H7 (cell line): ENCODE data around the gene ZNRF1. TPM values are rescaled to one million over a fixed set of nuclear protein-coding genes. Genes with fewer than 3 reads are reported as not detected.
A peak's percentile ranks its signal among the peaks of the same experiment; 100 is the strongest.

Experiments used
- DNase-seq: peaks from one replicate; pipeline ENCODE4 v3.0.0; 2012
- H3K27me3 ChIP-seq: 2 replicates; pipeline ENCODE4 v1.6.0; 2011; ENCODE audit warnings: mild to moderate bottlenecking, low read length; ENCODE audit not compliant: control insufficient read depth, insufficient read depth
- H3K36me3 ChIP-seq: replicated peaks from 2 replicates; pipeline ENCODE4 v1.5.1; 2011; ENCODE audit warnings: low read length; ENCODE audit not compliant: control insufficient read depth, insufficient read depth
- H3K4me3 ChIP-seq: 2 replicates; pipeline ENCODE4 v1.5.1; 2011; ENCODE audit warnings: low read depth, mild to moderate bottlenecking, control low read depth, low read length, moderate library complexity; ENCODE audit not compliant: insufficient read depth
- total RNA-seq: library from RNA; depleted of rRNA; stranded (reverse); fragments of >200 nt; shearing (Covaris generic); gene quantifications from 2 replicates; pipeline ENCODE4 v1.2.3, GENCODE V29; 2014

ZNRF1 gene
- total RNA-seq, 1 experiment from 2014 or later = 37.3 TPM

- H3K4me3 ChIP-seq = no peak overlapping the region
- no peak for DNase-seq
- H3K36me3 ChIP-seq = no peaks in the 10 kb centered on the region
- H3K27me3 ChIP-seq = no peaks in the 10 kb centered on the region
These were observed 49.7 kb downstream of the ZNRF1 start for GRCh38 chr16:75048530-75048929.

GRCh38 chr16:75052481-75053202, 53.8 kb downstream of the ZNRF1 start:
- no peaks in the 10 kb centered on the region for H3K27me3 ChIP-seq
- DNase-seq = peak; percentile 52

GRCh38 chr16:75053791-75054555, 55.1 kb downstream of the ZNRF1 start:
- H3K36me3 ChIP-seq = no peaks in the 10 kb centered on the region
- no peaks in the 10 kb centered on the region for H3K27me3 ChIP-seq
- no peak for DNase-seq
- H3K4me3 ChIP-seq = no peak overlapping the region

More at GRCh38 chr16:75052481-75053202, 53.8 kb downstream of the ZNRF1 start:
- H3K36me3 ChIP-seq = no peaks in the 10 kb centered on the region
- H3K4me3 ChIP-seq = no peak overlapping the region

- no peak overlapping the region for H3K4me3 ChIP-seq
- no peak for DNase-seq
- no peaks in the 10 kb centered on the region for H3K27me3 ChIP-seq
- H3K36me3 ChIP-seq = no peaks in the 10 kb centered on the region
These were observed 55.7 kb downstream of the ZNRF1 start for GRCh38 chr16:75054556-75054947.

- H3K36me3 ChIP-seq = no peaks in the 10 kb centered on the region
- H3K27me3 ChIP-seq = no peaks in the 10 kb centered on the region
- no peak overlapping the region for H3K4me3 ChIP-seq
- no peak for DNase-seq
These were observed 60.0 kb downstream of the ZNRF1 start for GRCh38 chr16:75058806-75059205.

GRCh38 chr16:75059411-75059810, 60.6 kb downstream of the ZNRF1 start:
- DNase-seq = no peak
- no peak overlapping the region for H3K4me3 ChIP-seq
- no peaks in the 10 kb centered on the region for H3K36me3 ChIP-seq
- no peaks in the 10 kb centered on the region for H3K27me3 ChIP-seq

- H3K4me3 ChIP-seq = no peak overlapping the region
- H3K27me3 ChIP-seq = no peaks in the 10 kb centered on the region
These were observed 61.9 kb downstream of the ZNRF1 start for GRCh38 chr16:75060723-75061122.

GRCh38 chr16:75061669-75062068, 62.8 kb downstream of the ZNRF1 start:
- Histone ChIP-seq H3K4me3 (no peak overlapping the region), H3K27me3 (no peaks in the 10 kb centered on the region), H3K36me3 (no peaks in the 10 kb centered on the region)
- DNase-seq = no peak

More at GRCh38 chr16:75060723-75061122, 61.9 kb downstream of the ZNRF1 start:
- DNase-seq = no peak
- H3K36me3 ChIP-seq = no peaks in the 10 kb centered on the region

- no peaks in the 10 kb centered on the region for H3K27me3 ChIP-seq
- DNase-seq = no peak
These were observed 63.5 kb downstream of the ZNRF1 start for GRCh38 chr16:75062135-75062975.

GRCh38 chr16:75062976-75063346, 64.1 kb downstream of the ZNRF1 start:
- no peaks in the 10 kb centered on the region for H3K36me3 ChIP-seq
- DNase-seq = no peak
- H3K4me3 ChIP-seq = no peak overlapping the region

More at GRCh38 chr16:75062135-75062975, 63.5 kb downstream of the ZNRF1 start:
- Histone ChIP-seq H3K36me3 (no peaks in the 10 kb centered on the region), H3K4me3 (no peak overlapping the region)

GRCh38 chr16:75063549-75064088, 64.8 kb downstream of the ZNRF1 start:
- Histone ChIP-seq H3K36me3 (no peaks in the 10 kb centered on the region), H3K4me3 (no peak overlapping the region), H3K27me3 (no peaks in the 10 kb centered on the region)
- DNase-seq = no peak

More at GRCh38 chr16:75062976-75063346, 64.1 kb downstream of the ZNRF1 start:
- no peaks in the 10 kb centered on the region for H3K27me3 ChIP-seq

- no peak for DNase-seq
- Histone ChIP-seq H3K36me3 (no peaks in the 10 kb centered on the region), H3K4me3 (no peak overlapping the region), H3K27me3 (no peaks in the 10 kb centered on the region)
These were observed 65.8 kb downstream of the ZNRF1 start for GRCh38 chr16:75064403-75065148.

- Histone ChIP-seq H3K27me3 (no peaks in the 10 kb centered on the region), H3K36me3 (no peaks in the 10 kb centered on the region), H3K4me3 (no peak overlapping the region)
- DNase-seq = no peak
These were observed 66.3 kb downstream of the ZNRF1 start for GRCh38 chr16:75065149-75065505.
